H1 (cell line): ENCODE results near the gene NLRP1. TPM values are rescaled to one million over a fixed set of nuclear protein-coding genes. Genes with fewer than 3 reads are reported as not detected.

Experiments
- CTCF ChIA-PET: fragments of 300-600 bp; sonication (Branson Sonifier 250); formaldehyde crosslinking; loops from one replicate; lab custom pipeline; 2021; ENCODE audit not compliant: partially characterized antibody; lab: Charles Lee
- POLR2A ChIA-PET: fragments of 300-600 bp; sonication (Branson Sonifier 250); formaldehyde crosslinking; loops from one replicate; lab custom pipeline; 2021; ENCODE audit warnings: inconsistent platforms; ENCODE audit not compliant: partially characterized antibody; lab: Charles Lee
- DNase-seq, 2 experiments: peaks; one replicate each; pipeline versions ENCODE4 v3.0.0 to v3.0.0-alpha.2; 2010 to 2022; ENCODE audit warnings: low spot score in 2 of 2, low read depth in 1 of 2, mixed read lengths in 1 of 2
- FAIRE-seq: peaks from 2 replicates; lab custom pipeline; 2011; peaks lifted over from hg19 to GRCh38; lab: Jason Lieb, UNC
- H2AFZ ChIP-seq: 2 replicates; pipeline ENCODE4 v1.8.1; 2012; ENCODE audit warnings: low read length, inconsistent platforms
- H2AK5ac ChIP-seq: 2 replicates; pipeline ENCODE4 v1.6.1; 2013; ENCODE audit warnings: low read depth, low read length
- H2BK120ac ChIP-seq: replicated peaks from 2 replicates; pipeline ENCODE3; 2013; ENCODE audit warnings: low read depth, low read length, inconsistent platforms
- H2BK12ac ChIP-seq: 2 replicates; pipeline ENCODE4 v1.6.1; 2013; ENCODE audit warnings: low read depth, low read length
- H2BK15ac ChIP-seq: 2 replicates; pipeline ENCODE4 v1.6.1; 2013; ENCODE audit warnings: low read length
- H2BK20ac ChIP-seq: 2 replicates; pipeline ENCODE4 v1.6.1; 2013; ENCODE audit warnings: low read length
- H2BK5ac ChIP-seq: 2 replicates; pipeline ENCODE4 v1.6.1; 2013; ENCODE audit warnings: low read depth, low read length
- H3K14ac ChIP-seq: 2 replicates; pipeline ENCODE4 v1.6.1; 2013; ENCODE audit warnings: inconsistent platforms; ENCODE audit not compliant: insufficient read length
- H3K18ac ChIP-seq: 2 replicates; pipeline ENCODE4 v1.6.1; 2013; ENCODE audit warnings: low read length; ENCODE audit errors: extremely low read depth
- H3K23ac ChIP-seq: 2 replicates; pipeline ENCODE4 v1.6.1; 2013; ENCODE audit warnings: inconsistent platforms; ENCODE audit not compliant: insufficient read length
- H3K23me2 ChIP-seq: 2 replicates; pipeline ENCODE4 v1.6.1; 2013; ENCODE audit warnings: low read depth, low read length
- H3K27ac ChIP-seq: 2 replicates; pipeline ENCODE4 v1.6.1; 2011; ENCODE audit warnings: low read depth, low read length, inconsistent platforms
- H3K27me3 ChIP-seq, 4 experiments: replicated peaks in 1 of 4; 1 replicate in 1 of 4; 2 replicates in 3 of 4; pipeline versions ENCODE4 v1.6.1 to v1.8.1; 2011 to 2013; ENCODE audit warnings: low read length in 3 of 4, mild to moderate bottlenecking in 3 of 4, inconsistent platforms in 2 of 4, mixed read lengths in 2 of 4, moderate library complexity in 1 of 4; ENCODE audit not compliant: control insufficient read depth in 3 of 4, insufficient read depth in 3 of 4; ENCODE audit errors: extremely low read depth in 1 of 4
- H3K36me3 ChIP-seq, 4 experiments: 2 replicates each; pipeline versions ENCODE4 v1.6.1 to v1.8.1; 2011 to 2013; ENCODE audit warnings: mild to moderate bottlenecking in 4 of 4, low read length in 3 of 4, moderate library complexity in 2 of 4, control low read depth in 1 of 4, inconsistent platforms in 1 of 4; ENCODE audit not compliant: insufficient read depth in 4 of 4, control insufficient read depth in 2 of 4
- H3K4ac ChIP-seq: replicated peaks from 2 replicates; pipeline ENCODE3; 2013; ENCODE audit warnings: low read length, low read depth, mixed read lengths, inconsistent platforms; ENCODE audit not compliant: insufficient read length
- H3K4me1 ChIP-seq, 4 experiments: replicated peaks in 1 of 4; 1 replicate in 1 of 4; 2 replicates in 3 of 4; pipeline versions ENCODE4 v1.6.1 to v1.8.1; 2011 to 2013; ENCODE audit warnings: low read length in 3 of 4, inconsistent platforms in 2 of 4, mixed read lengths in 1 of 4; ENCODE audit not compliant: insufficient read depth in 4 of 4, control insufficient read depth in 3 of 4
- H3K4me2 ChIP-seq, 2 experiments: 2 replicates each; pipeline versions ENCODE4 v1.6.1 to v1.8.1; 2011 to 2013; ENCODE audit warnings: low read depth in 2 of 2, low read length in 2 of 2, control low read depth in 1 of 2, inconsistent platforms in 1 of 2, mild to moderate bottlenecking in 1 of 2; ENCODE audit not compliant: insufficient read depth in 1 of 2
- H3K4me3 ChIP-seq, 4 experiments: fragments of 200-600, 300-600 bp in 1 of 4; sonication (generic), shearing (Covaris generic), sonication (Bioruptor Twin) in 1 of 4; 2 replicates each; pipeline versions ENCODE4 v1.5.1 to v1.8.1; 2011 to 2016; ENCODE audit warnings: low read length in 4 of 4, low read depth in 3 of 4, control low read depth in 2 of 4, inconsistent platforms in 2 of 4, mild to moderate bottlenecking in 2 of 4, mixed read lengths in 1 of 4, moderate library complexity in 1 of 4; ENCODE audit not compliant: insufficient read depth in 2 of 4; ENCODE audit errors: extremely low read depth in 1 of 4
- H3K56ac ChIP-seq: replicated peaks from 2 replicates; pipeline ENCODE3; 2013; ENCODE audit warnings: low read depth, mild to moderate bottlenecking, mixed read lengths, low read length, inconsistent platforms; ENCODE audit not compliant: insufficient read length
- H3K79me1 ChIP-seq: 2 replicates; pipeline ENCODE4 v1.6.1; 2013; ENCODE audit warnings: low read depth, low read length, control low read depth
- H3K79me2 ChIP-seq, 2 experiments: 2 replicates each; pipeline versions ENCODE4 v1.6.1 to v1.8.1; 2012 to 2013; ENCODE audit warnings: low read length in 2 of 2, mild to moderate bottlenecking in 2 of 2, inconsistent platforms in 1 of 2; ENCODE audit not compliant: insufficient read depth in 2 of 2, control insufficient read depth in 1 of 2
- H3K9ac ChIP-seq, 4 experiments: replicated peaks in 1 of 4; 1 replicate in 1 of 4; 2 replicates in 3 of 4; pipeline versions ENCODE4 v1.6.1 to v1.8.1; 2011 to 2013; ENCODE audit warnings: low read depth in 3 of 4, low read length in 3 of 4, control low read depth in 2 of 4, mild to moderate bottlenecking in 2 of 4, moderate library complexity in 2 of 4, inconsistent platforms in 1 of 4; ENCODE audit errors: extremely low read depth in 1 of 4
- H3K9me3 ChIP-seq, 2 experiments: 2 replicates each; pipeline versions ENCODE4 v1.6.1 to v1.8.1; 2012 to 2013; ENCODE audit warnings: mild to moderate bottlenecking in 2 of 2, moderate library complexity in 2 of 2, control low read depth in 1 of 2, inconsistent platforms in 1 of 2, low read depth in 1 of 2, low read length in 1 of 2, mixed read lengths in 1 of 2; ENCODE audit not compliant: insufficient read depth in 2 of 2
- H4K20me1 ChIP-seq, 2 experiments: replicated peaks in 1 of 2; 2 replicates each; pipeline versions ENCODE3 to v1.8.1; 2011 to 2013; ENCODE audit warnings: inconsistent platforms in 2 of 2, low read length in 2 of 2, mild to moderate bottlenecking in 1 of 2; ENCODE audit not compliant: insufficient read depth in 2 of 2, control insufficient read depth in 1 of 2
- H4K5ac ChIP-seq: 2 replicates; pipeline ENCODE4 v1.6.1; 2013; ENCODE audit warnings: low read length, low read depth, mixed read lengths, inconsistent platforms; ENCODE audit not compliant: insufficient read length
- H4K8ac ChIP-seq: 2 replicates; pipeline ENCODE4 v1.8.0; 2013; ENCODE audit warnings: mild to moderate bottlenecking, moderate library complexity, low read length, inconsistent platforms; ENCODE audit not compliant: insufficient read depth; ENCODE audit errors: extremely low read depth
- H4K91ac ChIP-seq: replicated peaks from 2 replicates; pipeline ENCODE3; 2013; ENCODE audit warnings: low read length, mixed read lengths, inconsistent platforms; ENCODE audit not compliant: insufficient read length
- BCL11A ChIP-seq, 2 experiments: IDR thresholded peaks; one replicate each; pipeline ENCODE4 v1.6.1; 2011; ENCODE audit warnings: low read depth in 2 of 2, low read length in 2 of 2, mild to moderate bottlenecking in 2 of 2
- CHD1 ChIP-seq: IDR thresholded peaks from 2 replicates; pipeline ENCODE4 v1.6.1; 2012; ENCODE audit warnings: low read depth, low read length, improper control_type of control experiment
- CHD2 ChIP-seq: IDR thresholded peaks from 2 replicates; pipeline ENCODE4 v1.6.1; 2012; ENCODE audit warnings: low read length, improper control_type of control experiment
- KDM1A ChIP-seq: fragments of 200-600, 300-600 bp; sonication (generic); IDR thresholded peaks from 2 replicates; pipeline ENCODE4 v1.7.1; 2016; ENCODE audit warnings: mild to moderate bottlenecking, low read length, borderline replicate concordance
- RAD21 ChIP-seq, 2 experiments: IDR thresholded peaks in 1 of 2; conservative IDR thresholded peaks in 1 of 2; 2 replicates each; pipeline ENCODE4 v1.6.1; 2011; ENCODE audit warnings: low read depth in 2 of 2, low read length in 2 of 2, improper control_type of control experiment in 1 of 2, inconsistent platforms in 1 of 2, mild to moderate bottlenecking in 1 of 2, moderate library complexity in 1 of 2
- RBBP5 ChIP-seq: IDR thresholded peaks from 2 replicates; pipeline ENCODE4 v1.7.1; 2012; ENCODE audit warnings: low read depth, mild to moderate bottlenecking, inconsistent platforms, low read length, moderate library complexity, borderline replicate concordance
- RFX5 ChIP-seq: IDR thresholded peaks from 2 replicates; pipeline ENCODE4 v1.6.1; 2011; ENCODE audit warnings: low read depth, low read length, improper control_type of control experiment, borderline replicate concordance
- SUZ12 ChIP-seq: fragments of 200-600 bp; sonication (generic); IDR thresholded peaks from 2 replicates; pipeline ENCODE4 v1.6.1; 2012; ENCODE audit warnings: mild to moderate bottlenecking, inconsistent platforms, low read length, moderate library complexity, mixed read lengths
- TAF7 ChIP-seq: optimal IDR thresholded peaks from 2 replicates; pipeline ENCODE3; 2011; ENCODE audit warnings: low read depth, mild to moderate bottlenecking, inconsistent platforms, low read length, moderate library complexity, borderline replicate concordance
- TEAD4 ChIP-seq: IDR thresholded peaks from 2 replicates; pipeline ENCODE4 v1.6.1; 2012; ENCODE audit warnings: low read depth, low read length, inconsistent platforms, mixed read lengths
- WGBS, 2 experiments: shearing (Covaris generic) in 1 of 2; methylation state at CpG; one replicate each; pipeline versions ENCODE4 v1.1.6 to v1.1.7; 2013 to 2015; ENCODE audit warnings: low lambda C conversion rate in 2 of 2, mixed read lengths in 2 of 2, inconsistent platforms in 1 of 2, low coverage in 1 of 2, missing lambda C conversion rate in 1 of 2; ENCODE audit not compliant: insufficient replicate concordance in 2 of 2, insufficient coverage in 1 of 2, insufficient read length in 1 of 2; ENCODE audit errors: extremely low coverage in 1 of 2, missing lambda C conversion rate in 1 of 2; 5-methylcytosine and 5-hydroxymethylcytosine counted together
- polyA plus RNA-seq, 7 experiments: library from polyadenylated mRNA; depleted of rRNA in 3 of 7; stranded (reverse) in 5 of 7; unstranded in 2 of 7; fragments of >200 nt in 5 of 7; fragments of 200-250 nt in 2 of 7; gene quantifications; 1 replicate in 5 of 7; 2 replicates in 1 of 7; 4 replicates in 1 of 7; pipeline versions ENCODE4 v1.2.1 to v1.2.3, GENCODE V29; 2011 to 2013; ENCODE audit warnings: missing spikeins in 2 of 7, mixed read lengths in 2 of 7
- total RNA-seq: library from RNA; stranded (reverse); fragmentation: NEBNext Ultra II Directional; extraction: Animal tissue kit (Norgen Biotek cat#: 25700); gene quantifications from 2 replicates; pipeline ENCODE4 v1.2.1, GENCODE V29; 2021

Gene NLRP1
- total and polyA plus RNA-seq, 2 of the 8 experiments (the other 6 are each of a cell fraction or from before 2014, with no cell fraction given): 8.6 to 10.4 TPM

- Histone ChIP-seq H4K5ac (no peak overlapping the region), H3K79me1 (no peaks in the 10 kb centered on the region), H3K79me2 (no peaks in the 10 kb centered on the region), H3K23me2 (no peaks in the 10 kb centered on the region), H3K56ac (no peak overlapping the region), H2AK5ac (no peak overlapping the region), H2AFZ (no peak overlapping the region), H2BK20ac (no peak overlapping the region), H3K27ac (no peak overlapping the region), H3K4ac (no peak overlapping the region), H3K27me3 (no peaks in the 10 kb centered on the region), H4K20me1 (no peaks in the 10 kb centered on the region), H3K14ac (no peak overlapping the region), H2BK120ac (no peak overlapping the region), H3K4me2 (no peak overlapping the region), H2BK5ac (no peak overlapping the region), H3K4me1 (no peaks in the 10 kb centered on the region), H2BK15ac (no peak overlapping the region), H3K9me3 (no peaks in the 10 kb centered on the region), H3K4me3 (no peak overlapping the region), H3K36me3 (no peaks in the 10 kb centered on the region), H3K18ac (no peak overlapping the region), H3K9ac (no peak overlapping the region), H2BK12ac (no peak overlapping the region), H4K8ac (no peak overlapping the region), H3K23ac (no peak overlapping the region), H4K91ac (no peak overlapping the region)
- 95% methylated on average over 7 of the region's 7 CpGs; no CpG with 5 or more reads in 1 of the 2 experiments for WGBS, 2 experiments
- ChIA-PET CTCF (interaction anchor here (0.8 to 1.7 kb wide), 4 partner anchors 9 to 654 kb away, joined by 3 to 6 read pairs (median 4); no protein-coding TSS in a partner anchor), POLR2A (no interaction called here)
- DNase-seq (no peak), FAIRE-seq (no peak)
- no peak for TF ChIP-seq TEAD4
- TF ChIP-seq KDM1A: no peak
- no peak for TF ChIP-seq RAD21 (IDR thresholded peaks at IDR 0.05 in 1 of 2, conservative IDR thresholded peaks at IDR 0.05 in 1 of 2; ENCODE audit: low read depth in 2 of 2, low read length in 2 of 2)
- no peak for TF ChIP-seq CHD1
- TF ChIP-seq RBBP5: no peak
- TF ChIP-seq RFX5: no peak
- TF ChIP-seq CHD2: no peak
- TF ChIP-seq TAF7: no peak
- TF ChIP-seq BCL11A (IDR thresholded peaks at IDR 0.05; ENCODE audit: low read depth in 2 of 2, low read length in 2 of 2): no peak
- no peak for TF ChIP-seq SUZ12
Observed at GRCh38 chr17:5629128-5629527, 44.8 kb upstream of the NLRP1 start.
